Measurements from ENCODE around the gene ZNF267.
"Not testable (repeated sequence)": the region's sequence is repeated elsewhere in the genome, so short reads cannot be mapped to it uniquely, and the experiment has no call there.

The ZNF267 gene

GRCh38 chr16:31880322-31880979 lies 6.8 kb downstream of the ZNF267 start:
- DNase-seq = no peak

- DNase-seq = no peak
Observed at GRCh38 chr16:31886227-31886626, 12.6 kb downstream of the ZNF267 start.

- DNase-seq = no peak
Observed at GRCh38 chr16:31888735-31889134, 15.1 kb downstream of the ZNF267 start.

GRCh38 chr16:31892111-31892510 lies 18.5 kb downstream of the ZNF267 start:
- DNase-seq = not testable (repeated sequence)

- no peak for DNase-seq
Observed at GRCh38 chr16:31893824-31894223, 20.2 kb downstream of the ZNF267 start.

- no peak for DNase-seq
Observed at GRCh38 chr16:31897283-31897682, 23.7 kb downstream of the ZNF267 start.

- no peak for DNase-seq
Observed at GRCh38 chr16:31899505-31899904, 25.9 kb downstream of the ZNF267 start.

- DNase-seq = not testable (repeated sequence)
Observed at GRCh38 chr16:31904571-31904970, 31.0 kb downstream of the ZNF267 start.

- DNase-seq = no peak
Observed at GRCh38 chr16:31913668-31914067, 40.1 kb downstream of the ZNF267 start.

GRCh38 chr16:31916056-31916488 lies 42.5 kb downstream of the ZNF267 start:
- no peak for DNase-seq

- DNase-seq = no peak
Observed at GRCh38 chr16:31920373-31920772, 46.8 kb downstream of the ZNF267 start.

- not testable (repeated sequence) for DNase-seq
Observed at GRCh38 chr16:31951806-31952205, 78.2 kb downstream of the ZNF267 start.

- not testable (repeated sequence) for DNase-seq
Observed at GRCh38 chr16:31952206-31952605, 78.6 kb downstream of the ZNF267 start.

- DNase-seq = not testable (repeated sequence)
Observed at GRCh38 chr16:31956221-31956620, 82.6 kb downstream of the ZNF267 start.

GRCh38 chr16:31960186-31960910 lies 86.7 kb downstream of the ZNF267 start:
- not testable (repeated sequence) for DNase-seq

Data from NCI-H446 treated with DMSO at 0.1 percent for 48 hours (cell line).